ENCODE results near the gene CDKN2C. TPM values are rescaled to one million over a fixed set of nuclear protein-coding genes. Genes with fewer than 3 reads are reported as not detected.

Gene CDKN2C
- total RNA-seq, 6 experiments from 2014 or later: 1.2 to 6.7 (median 3.1) TPM

GRCh38 chr1:50968821-50969610, 1.0 kb upstream of the CDKN2C start:
- intact Hi-C loops (cut with DNase I): no loop called here
- H3K36me3 ChIP-seq: no peaks in the 10 kb centered on the region
- under 1% methylated on average over 27 of the region's 65 CpGs for WGBS (ENCODE audit: insufficient coverage, low coverage, low lambda C conversion rate, missing lambda C conversion rate)

GRCh38 chr1:50970509-50970887, 453 bp downstream of the CDKN2C start:
- Histone ChIP-seq H3K4me1 (peaks cover 2 to 14% (median 4%) of the 10 kb centered on the region in 4 donors), H3K27ac (peak overlapping the region; percentile 59 to 96 (median 95)), H3K27me3 (no peaks in the 10 kb centered on the region), H3K36me3 (no peaks in the 10 kb centered on the region), H3K4me3 (peak overlapping the region; percentile 74 to 78 (median 75)), H3K9me3 (no peaks in the 10 kb centered on the region)
- WGBS (ENCODE audit: insufficient coverage, low coverage, low lambda C conversion rate, missing lambda C conversion rate): 3% methylated on average over 6 of the region's 6 CpGs
- no peak for TF ChIP-seq CTCF (IDR thresholded peaks at IDR 0.05)
- no peak for TF ChIP-seq POLR2A (IDR thresholded peaks at IDR 0.05)
- no peak for DNase-seq
- no peak for ATAC-seq
- intact Hi-C loops (cut with DNase I): no loop called here

More at GRCh38 chr1:50968821-50969610, 1.0 kb upstream of the CDKN2C start:
- Histone ChIP-seq H3K4me3 (peak overlapping the region; percentile 74 to 78 (median 75)), H3K27me3 (no peaks in the 10 kb centered on the region), H3K27ac (peak overlapping the region; percentile 59 to 96 (median 95)), H3K4me1 (peaks cover 2 to 14% (median 4%) of the 10 kb centered on the region in 4 donors), H3K9me3 (no peaks in the 10 kb centered on the region)
- TF ChIP-seq POLR2A (IDR thresholded peaks at IDR 0.05): no peak
- TF ChIP-seq CTCF (IDR thresholded peaks at IDR 0.05): no peak
- peak; percentile 46 to 60 (median 49) for ATAC-seq
- DNase-seq: peak; percentile 69 to 78 (median 75)

- Histone ChIP-seq H3K9me3 (no peaks in the 10 kb centered on the region), H3K27me3 (no peaks in the 10 kb centered on the region), H3K4me1 (peaks cover 2 to 14% (median 4%) of the 10 kb centered on the region in 4 donors), H3K27ac (peak overlapping the region in 2 of 3 donors; percentile 7 to 95), H3K36me3 (no peaks in the 10 kb centered on the region), H3K4me3 (peak overlapping the region; percentile 74 to 78 (median 75))
- TF ChIP-seq CTCF (IDR thresholded peaks at IDR 0.05) (no peak), POLR2A (IDR thresholded peaks at IDR 0.05) (no peak)
- no peak for DNase-seq
- no peak for ATAC-seq
- intact Hi-C loops (cut with DNase I): no loop called here
- 15% methylated on average over 7 of the region's 7 CpGs for WGBS (ENCODE audit: insufficient coverage, low coverage, low lambda C conversion rate, missing lambda C conversion rate)
Measured at GRCh38 chr1:50970931-50971582, 1.0 kb downstream of the CDKN2C start.

- no peak overlapping the region for H3K4me3 ChIP-seq
- ATAC-seq: no peak
- peaks cover 2 to 14% (median 4%) of the 10 kb centered on the region in 4 donors for H3K4me1 ChIP-seq
- intact Hi-C loops (cut with DNase I): no loop called here
- no peaks in the 10 kb centered on the region for H3K9me3 ChIP-seq
- H3K36me3 ChIP-seq: no peaks in the 10 kb centered on the region
- DNase-seq: no peak
- WGBS (ENCODE audit: insufficient coverage, low coverage, low lambda C conversion rate, missing lambda C conversion rate): 64% methylated on average over 6 of the region's 6 CpGs
- H3K27me3 ChIP-seq: no peaks in the 10 kb centered on the region
- TF ChIP-seq POLR2A (IDR thresholded peaks at IDR 0.05) (no peak), CTCF (IDR thresholded peaks at IDR 0.05) (no peak)
- no peak overlapping the region for H3K27ac ChIP-seq
Measured at GRCh38 chr1:50971748-50972305, 1.8 kb downstream of the CDKN2C start.

Data from right lobe of liver (tissue), 6 donors.